IPS-18c (cell line): ENCODE data around the gene PMEPA1.
A peak's percentile ranks its signal among the peaks of the same experiment; 100 is the strongest.

ENCODE experiments used
- H3K4me3 ChIP-seq: 2 replicates; pipeline ENCODE4 v1.7.0; 2013; ENCODE audit warnings: low read depth, mild to moderate bottlenecking, low read length, moderate library complexity; ENCODE audit not compliant: insufficient read depth
- H3K9me3 ChIP-seq: one replicate; pipeline ENCODE4 v1.6.1; 2013; ENCODE audit warnings: mild to moderate bottlenecking, low read length, moderate library complexity; ENCODE audit not compliant: control insufficient read depth, insufficient read depth

PMEPA1 gene

DNA sequence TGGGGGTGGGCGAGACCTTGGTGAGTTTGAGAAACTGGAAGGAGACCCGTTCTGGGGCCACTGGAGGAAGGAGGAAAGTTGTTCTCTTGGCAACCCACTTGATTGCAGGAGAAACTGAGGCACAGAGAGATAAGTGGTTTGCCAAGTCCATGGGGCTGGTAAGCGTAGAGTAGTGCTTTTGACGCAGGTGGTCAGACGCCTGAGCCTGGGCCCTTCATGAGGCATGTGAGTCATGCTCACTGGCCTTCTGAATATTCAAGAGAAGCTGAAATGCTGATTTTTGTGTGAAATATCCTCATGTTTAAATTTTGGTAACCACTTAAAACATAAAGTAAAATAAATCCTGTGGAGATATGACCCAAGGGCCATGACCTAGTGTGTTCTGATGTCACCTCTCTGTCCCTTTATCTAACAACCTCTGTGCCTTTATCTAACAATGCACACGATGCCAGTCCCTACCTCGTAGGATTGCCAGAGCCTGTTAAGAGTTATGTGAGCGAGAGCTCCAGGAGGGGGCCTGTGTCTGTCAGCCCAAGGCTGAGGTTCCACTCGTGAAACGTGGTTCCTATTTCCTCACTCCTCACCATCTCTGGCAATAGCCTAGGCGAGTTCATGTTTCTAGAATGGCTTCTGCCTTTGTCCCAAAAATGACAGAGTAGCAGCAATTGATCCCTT is 32.8 kb upstream of the PMEPA1 start:
- no peaks in the 10 kb centered on the region for H3K9me3 ChIP-seq

DNA sequence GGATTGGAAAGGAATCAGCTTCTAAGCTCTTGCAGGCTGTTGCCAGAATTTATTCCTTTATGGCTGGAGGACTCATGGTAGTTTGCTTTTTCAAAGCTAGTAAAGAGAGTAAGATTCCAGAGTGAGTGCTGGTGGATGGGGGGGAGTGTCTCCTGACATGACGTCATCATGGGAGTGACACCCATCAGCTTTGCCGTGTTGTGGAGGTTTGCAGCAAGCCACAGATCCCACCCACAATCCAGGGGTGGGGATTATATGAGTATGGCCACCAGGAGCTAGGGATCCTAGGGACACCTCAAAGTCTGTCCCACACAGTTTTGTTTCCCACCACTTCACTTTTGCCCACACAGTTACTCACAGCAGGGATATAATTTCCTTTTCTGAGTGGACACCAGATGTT is 28.7 kb upstream of the PMEPA1 start:
- no peak overlapping the region for H3K4me3 ChIP-seq
- H3K9me3 ChIP-seq: no peaks in the 10 kb centered on the region

More for the DNA sequence above, 32.8 kb upstream of the PMEPA1 start:
- H3K4me3 ChIP-seq: no peak overlapping the region

DNA sequence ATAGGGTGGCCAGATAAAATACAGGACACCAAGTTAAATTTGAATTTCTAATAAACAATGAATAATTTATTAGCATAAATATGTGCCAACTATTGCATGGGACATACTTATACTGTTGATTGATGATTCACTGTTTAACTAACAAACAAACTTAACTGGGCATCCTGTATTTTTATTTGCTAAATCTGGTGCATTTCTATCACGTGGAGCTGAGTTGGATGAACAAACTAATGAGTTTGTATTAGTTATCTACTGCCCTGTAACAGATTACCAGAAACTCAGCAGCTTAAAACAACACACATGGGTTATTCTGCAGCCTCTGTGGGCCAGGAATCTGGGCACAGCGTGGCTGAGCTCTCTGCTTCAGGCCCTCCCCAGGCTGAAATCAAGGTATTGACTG is 28.2 kb upstream of the PMEPA1 start:
- no peaks in the 10 kb centered on the region for H3K9me3 ChIP-seq
- H3K4me3 ChIP-seq: no peak overlapping the region

DNA sequence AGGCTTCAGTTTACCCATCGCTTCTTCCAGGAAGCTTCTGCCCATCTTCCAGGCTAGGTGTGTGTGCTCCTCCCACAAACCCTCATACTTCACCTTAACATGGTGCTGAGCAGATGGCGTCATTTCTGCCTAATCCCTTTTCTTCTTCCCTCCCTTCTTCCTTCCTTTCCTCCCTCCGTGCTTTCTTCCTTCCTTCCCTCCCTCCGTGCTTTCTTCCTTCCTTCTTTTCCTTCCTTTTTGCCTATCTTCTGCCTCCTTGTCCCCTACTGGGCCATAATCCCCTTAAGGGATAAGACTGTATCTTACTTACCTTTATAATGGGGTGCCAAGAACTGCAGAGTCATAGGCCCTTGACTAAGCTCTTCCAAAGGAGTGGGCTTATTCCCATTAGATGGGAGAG is 27.5 kb upstream of the PMEPA1 start:
- no peaks in the 10 kb centered on the region for H3K9me3 ChIP-seq

DNA sequence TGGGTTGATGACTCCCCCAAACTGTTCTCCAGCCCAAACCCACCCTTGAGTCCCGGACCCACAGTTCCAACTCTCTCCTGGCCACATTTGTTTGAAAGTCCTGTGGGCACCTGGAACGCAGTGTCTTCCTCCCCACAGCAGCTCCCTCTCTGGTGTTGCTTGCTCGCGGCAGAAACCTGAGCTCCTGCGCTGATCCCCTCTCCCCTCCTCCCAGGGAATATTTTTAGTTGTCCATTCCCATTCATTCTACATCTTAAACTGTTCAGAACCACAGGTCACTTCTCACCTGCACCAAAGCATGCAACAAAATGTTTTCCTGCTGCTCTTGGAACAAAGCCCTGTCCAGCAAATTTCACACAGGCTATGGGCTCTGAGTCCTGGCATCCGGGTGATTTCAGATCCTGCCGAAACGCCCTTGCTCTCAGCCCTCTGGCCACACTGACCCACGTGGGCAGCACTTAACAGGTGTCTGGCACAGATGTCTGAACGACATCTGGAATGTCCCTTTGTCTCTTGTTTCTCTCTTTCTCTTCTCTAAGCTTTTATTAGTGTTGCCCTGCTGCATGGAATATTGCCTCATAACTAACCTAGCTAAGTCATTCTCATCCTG is 27.0 kb upstream of the PMEPA1 start:
- H3K4me3 ChIP-seq: no peak overlapping the region
- H3K9me3 ChIP-seq: no peaks in the 10 kb centered on the region

More for the DNA sequence above, 27.5 kb upstream of the PMEPA1 start:
- no peak overlapping the region for H3K4me3 ChIP-seq

DNA sequence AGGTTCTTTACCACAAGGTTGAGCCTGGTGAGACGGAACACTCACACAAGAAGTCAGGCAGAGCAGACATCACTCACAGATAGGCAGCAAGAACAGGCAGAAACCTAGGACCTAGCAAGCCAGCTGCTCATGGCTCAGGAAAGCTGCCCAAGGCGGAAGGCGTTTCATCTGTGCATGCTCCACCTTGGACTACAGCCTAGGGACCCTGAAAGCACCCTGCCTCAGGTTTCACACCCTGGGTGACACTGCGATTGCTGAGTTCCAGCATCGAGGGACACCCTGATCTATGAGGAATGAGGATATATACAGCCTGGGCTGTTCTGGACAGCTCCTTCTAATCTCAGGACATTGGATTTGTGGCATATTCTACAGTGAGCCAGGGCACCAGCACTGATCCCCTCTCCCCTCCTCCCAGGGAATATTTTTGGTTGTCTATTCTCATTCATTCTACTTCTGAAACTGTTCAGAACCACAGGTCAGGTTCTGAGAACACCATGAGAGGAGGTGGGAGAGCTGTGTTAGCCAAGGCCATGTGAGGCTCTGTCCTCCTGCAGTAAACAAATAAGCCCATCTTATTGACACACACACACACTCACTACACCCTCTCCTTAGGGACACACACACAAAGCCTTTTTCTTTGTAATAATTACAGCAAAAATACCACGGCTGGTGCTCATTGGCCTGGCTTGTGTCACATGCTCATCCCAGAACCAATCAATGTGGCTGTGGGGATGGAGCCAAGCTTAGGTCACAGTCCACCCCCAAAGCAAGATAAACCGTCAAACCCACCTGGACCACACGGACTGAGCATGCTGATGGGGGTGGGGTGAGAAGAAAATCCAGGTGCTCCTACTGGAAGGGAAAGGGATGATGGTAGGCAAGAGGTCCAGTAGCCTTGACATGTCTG is 26.3 kb upstream of the PMEPA1 start:
- no peak overlapping the region for H3K4me3 ChIP-seq
- H3K9me3 ChIP-seq: no peaks in the 10 kb centered on the region

DNA sequence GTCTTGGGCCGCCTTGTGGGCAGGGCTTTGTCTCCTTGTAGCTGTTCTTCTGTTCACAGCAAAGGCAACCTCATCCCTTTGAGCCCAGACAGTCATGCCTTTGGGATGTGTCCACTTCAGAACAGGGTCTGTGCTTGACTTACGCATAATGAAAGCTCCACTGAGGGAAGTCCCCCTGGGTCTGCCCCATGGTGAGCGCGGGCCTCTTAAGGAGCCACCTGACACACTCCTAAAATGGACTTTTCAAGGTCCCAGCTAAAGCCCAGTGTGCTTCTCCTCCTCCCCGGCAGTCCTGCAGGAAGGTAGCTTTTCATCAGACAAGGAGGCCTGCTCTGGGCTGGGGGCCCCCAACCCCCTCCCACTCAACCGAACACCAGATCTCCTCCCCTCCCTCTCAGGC is 24.9 kb upstream of the PMEPA1 start:
- Histone ChIP-seq H3K9me3 (no peaks in the 10 kb centered on the region), H3K4me3 (no peak overlapping the region)

DNA sequence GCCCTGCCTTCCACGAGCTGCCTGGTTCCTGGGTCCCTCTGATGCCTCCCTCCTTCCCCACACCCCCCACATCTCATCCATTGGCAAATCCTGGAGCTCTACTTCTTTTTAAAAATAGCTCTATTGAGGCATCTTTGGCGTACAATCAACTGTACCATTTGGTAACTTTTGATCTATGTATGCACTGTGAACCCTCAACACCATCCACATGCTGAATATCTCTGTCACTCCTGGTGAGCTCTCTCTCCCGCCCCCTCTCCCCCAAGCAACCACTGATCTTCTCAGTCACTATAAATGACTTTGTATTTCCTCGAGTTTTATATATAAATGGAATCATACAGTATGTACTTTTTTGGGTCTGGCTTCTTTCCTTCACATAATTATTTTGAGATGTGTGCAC is 22.4 kb upstream of the PMEPA1 start:
- Histone ChIP-seq H3K4me3 (no peak overlapping the region), H3K9me3 (no peaks in the 10 kb centered on the region)

DNA sequence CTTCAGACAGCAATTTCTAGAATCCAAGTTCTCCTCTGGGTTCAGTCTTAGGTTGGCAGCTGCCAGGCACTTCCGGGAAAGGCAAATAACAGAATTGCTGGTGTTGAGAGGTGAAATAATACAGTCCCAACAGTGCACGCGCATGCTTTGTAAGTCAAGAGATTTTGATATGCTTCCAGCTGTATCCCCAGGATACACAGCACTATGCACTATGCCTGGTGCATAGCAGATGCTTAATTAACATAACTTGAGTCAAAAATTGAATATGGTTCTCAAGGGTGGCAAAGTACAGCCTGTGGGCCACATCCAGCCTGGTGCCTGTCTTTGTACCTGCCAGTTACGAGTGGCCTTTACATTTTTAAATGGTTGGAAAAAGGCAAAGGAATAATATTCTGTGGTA is 18.9 kb upstream of the PMEPA1 start:
- Histone ChIP-seq H3K4me3 (no peak overlapping the region), H3K9me3 (no peaks in the 10 kb centered on the region)

DNA sequence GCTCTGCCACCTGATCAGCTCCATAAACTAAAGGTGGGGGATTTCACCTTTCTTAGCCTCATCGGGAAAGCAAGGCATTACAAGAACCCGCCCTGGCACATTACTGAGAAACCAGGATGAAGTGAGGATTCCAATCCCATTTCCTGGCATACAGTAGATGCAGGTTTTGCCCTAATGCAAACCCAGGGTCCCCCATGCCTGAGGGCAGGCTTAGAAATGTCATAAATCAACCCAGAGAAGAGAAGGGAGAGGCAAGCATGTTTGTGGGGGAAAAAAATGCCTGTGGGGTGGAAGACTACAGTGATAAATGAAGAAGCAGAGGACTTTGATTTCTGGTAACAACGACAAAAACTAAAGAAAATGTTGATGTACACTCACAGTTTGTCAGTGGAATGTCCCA is 18.0 kb upstream of the PMEPA1 start:
- peaks cover 2% of the 10 kb centered on the region for H3K9me3 ChIP-seq
- no peak overlapping the region for H3K4me3 ChIP-seq

DNA sequence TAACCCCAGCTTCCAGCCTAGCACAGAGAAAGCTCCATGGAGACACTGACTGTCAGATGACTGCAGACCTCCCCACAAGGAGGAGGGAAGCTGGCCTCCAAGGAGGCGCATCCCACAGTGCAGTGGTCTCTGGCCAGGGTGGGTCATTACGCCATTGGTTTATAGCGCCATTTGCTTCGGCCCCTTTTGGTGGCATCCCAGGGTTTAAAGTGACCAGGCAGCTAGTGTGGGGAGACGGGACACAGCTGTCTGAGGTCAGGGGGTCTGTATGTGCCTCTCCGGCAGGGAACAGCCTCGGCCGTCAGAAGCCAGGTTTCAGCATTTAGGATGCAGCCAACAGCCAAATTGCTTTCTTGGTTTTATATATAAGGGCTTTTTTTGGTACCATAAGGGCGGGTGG is 15.8 kb upstream of the PMEPA1 start:
- Histone ChIP-seq H3K4me3 (no peak overlapping the region), H3K9me3 (peaks cover 2% of the 10 kb centered on the region)

DNA sequence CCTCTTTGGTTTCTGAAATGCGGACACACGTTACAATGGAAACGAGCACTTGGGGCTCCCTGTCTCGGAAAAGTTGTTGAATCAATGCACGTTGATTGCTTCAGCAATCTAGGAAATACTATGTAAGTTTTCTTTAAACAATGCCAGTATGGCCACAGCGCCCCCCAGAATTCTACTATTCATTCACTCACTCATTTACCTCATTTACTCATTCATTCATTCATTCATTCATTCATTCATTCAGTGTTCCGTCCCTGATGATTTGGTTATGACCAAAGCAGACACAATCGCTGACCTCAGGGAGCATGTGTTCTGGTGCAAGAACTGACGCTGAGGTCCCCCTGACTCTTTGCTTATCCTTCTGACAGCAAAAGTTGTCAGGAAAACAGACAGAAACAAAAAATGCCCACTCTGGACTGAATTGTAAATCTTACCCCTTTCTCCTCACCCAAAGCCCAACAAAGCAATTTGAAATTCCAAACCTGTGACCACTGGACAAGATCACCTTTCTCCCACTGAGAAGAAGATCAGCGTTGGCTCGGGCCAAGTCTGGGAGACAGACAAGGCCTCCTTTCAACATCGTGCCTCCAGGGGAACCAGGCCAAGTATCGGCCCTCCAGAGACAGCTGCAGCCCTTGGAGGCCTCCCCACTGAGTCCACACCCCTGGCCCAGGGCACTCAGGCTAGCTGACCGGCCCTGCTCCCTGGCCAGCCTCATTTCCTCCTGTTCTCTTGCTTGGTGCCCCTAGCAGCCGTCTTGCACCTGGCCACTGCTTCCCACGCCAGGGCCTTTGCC is 15.0 kb upstream of the PMEPA1 start:
- Histone ChIP-seq H3K9me3 (peaks cover 2% of the 10 kb centered on the region), H3K4me3 (no peak overlapping the region)

DNA sequence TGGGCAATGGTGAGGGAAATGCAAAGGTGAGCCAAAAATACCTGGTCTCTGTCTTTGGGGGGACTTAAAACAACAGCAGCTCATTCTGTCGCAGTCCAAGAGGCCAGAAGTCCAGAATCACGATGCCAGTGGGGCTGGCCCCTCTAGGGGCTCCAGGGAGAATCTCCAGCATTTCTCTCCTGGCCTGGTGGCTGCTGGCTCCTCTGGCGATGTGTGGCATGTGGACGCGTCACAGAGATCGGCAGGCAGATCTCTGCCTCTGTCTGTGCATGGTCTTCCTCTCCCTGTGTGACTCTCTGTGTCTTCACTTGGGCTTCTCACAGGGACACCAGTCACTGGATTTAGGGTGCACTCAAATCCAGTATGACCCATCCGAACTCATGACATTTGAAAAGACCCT is 14.0 kb upstream of the PMEPA1 start:
- no peak overlapping the region for H3K4me3 ChIP-seq
- H3K9me3 ChIP-seq: peaks cover 2% of the 10 kb centered on the region

DNA sequence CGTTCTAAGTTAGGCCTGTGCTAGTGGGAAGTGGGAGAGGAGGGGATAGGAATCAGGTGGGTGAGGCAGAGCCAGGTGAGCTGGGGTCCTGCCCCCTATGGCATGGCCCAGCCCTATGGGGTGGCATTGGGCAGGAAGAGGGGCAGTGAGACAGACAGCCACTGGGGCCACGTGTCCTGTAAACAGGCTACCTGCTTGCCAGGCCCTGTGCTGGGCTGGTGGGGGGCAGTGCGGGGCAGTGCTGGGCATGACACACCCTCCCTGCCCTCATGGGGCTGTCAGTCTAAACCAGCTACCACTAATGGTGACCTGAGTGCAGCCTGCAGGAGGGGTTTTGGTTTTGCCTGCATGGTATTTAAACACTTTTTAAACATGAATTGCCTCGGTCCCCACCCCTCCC is 10.1 kb upstream of the PMEPA1 start:
- H3K4me3 ChIP-seq: no peak overlapping the region
- H3K9me3 ChIP-seq: peaks cover 2% of the 10 kb centered on the region

DNA sequence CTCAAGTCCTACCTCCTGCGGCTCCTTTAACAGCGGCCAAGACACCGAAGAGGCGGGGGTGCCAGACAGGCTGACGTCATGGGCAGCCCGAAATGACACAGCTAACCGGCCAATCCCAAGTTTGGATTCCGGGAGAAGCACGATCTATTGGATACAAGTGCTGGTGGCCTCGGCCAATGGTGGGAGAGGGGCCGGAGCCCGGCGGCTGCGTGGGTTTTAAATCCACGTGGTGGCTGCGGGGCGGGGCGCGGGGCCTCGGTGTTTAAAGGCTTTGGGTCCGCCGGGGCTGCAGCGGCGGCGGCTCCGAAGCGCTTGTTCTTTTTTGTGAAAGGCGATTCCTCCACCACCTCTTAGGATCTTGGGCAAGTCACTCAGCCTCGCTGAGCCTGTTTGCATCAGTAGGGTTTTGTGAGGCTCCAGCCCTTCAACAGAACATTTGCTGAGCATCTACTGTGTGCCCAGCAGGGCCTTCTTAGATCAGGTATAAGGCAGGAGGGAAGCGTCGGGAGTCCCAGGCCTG is 8.7 kb upstream of the PMEPA1 start:
- Histone ChIP-seq H3K4me3 (peak overlapping the region; percentile 38), H3K9me3 (peaks cover 2% of the 10 kb centered on the region)

DNA sequence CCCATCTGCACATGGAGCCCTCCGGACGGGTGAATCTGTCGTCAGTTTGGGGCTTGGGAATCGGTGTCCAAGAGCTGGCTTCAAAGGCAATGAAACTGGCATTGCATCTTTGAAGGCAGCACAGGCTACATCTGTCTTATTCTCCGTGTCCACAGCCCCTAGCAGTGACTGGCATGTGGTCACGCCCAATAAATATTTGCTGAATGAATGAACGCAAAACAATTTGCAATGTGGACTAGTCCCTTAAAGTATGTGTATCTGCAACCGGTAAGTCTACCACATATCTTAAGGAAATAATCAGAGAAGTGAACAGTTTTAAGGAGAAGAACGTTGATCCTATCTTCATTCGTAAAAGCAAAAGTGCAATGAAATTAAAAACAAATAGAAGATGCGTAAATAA is 8.0 kb upstream of the PMEPA1 start:
- Histone ChIP-seq H3K4me3 (no peak overlapping the region), H3K9me3 (no peaks in the 10 kb centered on the region)

DNA sequence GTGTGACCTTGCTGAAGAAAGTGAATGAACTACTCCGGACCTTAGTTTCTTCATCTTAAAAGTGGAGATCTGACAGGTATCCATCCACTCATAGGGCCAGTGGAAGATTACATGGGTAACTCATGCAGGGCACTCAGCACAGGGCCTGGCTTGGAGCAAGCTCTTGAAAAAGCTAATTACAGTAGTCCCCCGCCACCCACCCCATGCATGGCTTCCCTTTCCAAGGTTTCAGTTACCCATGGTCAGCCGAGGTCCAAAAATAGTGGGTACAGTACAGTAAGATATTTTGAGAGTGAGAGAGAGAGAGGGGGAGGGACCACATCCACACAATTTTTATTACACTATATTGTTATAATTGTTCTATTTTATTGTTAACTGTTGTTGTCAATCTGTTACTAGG is 7.1 kb upstream of the PMEPA1 start:
- Histone ChIP-seq H3K9me3 (no peaks in the 10 kb centered on the region), H3K4me3 (no peak overlapping the region)
